Spleen (tissue), 13 donors: ENCODE results near the gene DLX5. TPM values are rescaled to one million over a fixed set of nuclear protein-coding genes. Genes with fewer than 3 reads are reported as not detected.
"Not testable (repeated sequence)": the region's sequence is repeated elsewhere in the genome, so short reads cannot be mapped to it uniquely, and the experiment has no call there.

Source experiments
- DNase-seq: peaks from one replicate; pipeline ENCODE4 v3.0.0-alpha.2; 2020
- H3K27ac ChIP-seq, 8 donors: fragments of 200-600 bp; sonication (generic) in 7 of 8; 1 replicate in 4 of 8; 2 replicates in 4 of 8; pipeline versions ENCODE4 v1.5.0 to v1.8.0; 2016 to 2021; ENCODE audit warnings: inconsistent platforms in 4 of 8, mild to moderate bottlenecking in 4 of 8, moderate library complexity in 1 of 8
- H3K27me3 ChIP-seq, 7 donors: fragments of 200-600 bp; sonication (generic) in 6 of 7; replicated peaks in 1 of 7; 1 replicate in 4 of 7; 2 replicates in 3 of 7; pipeline versions ENCODE4 v1.5.0 to v1.8.0; 2016 to 2021; ENCODE audit warnings: inconsistent platforms in 3 of 7, mild to moderate bottlenecking in 1 of 7
- H3K36me3 ChIP-seq, 6 donors: fragments of 200-600 bp; sonication (generic) in 5 of 6; 1 replicate in 4 of 6; 2 replicates in 2 of 6; pipeline versions ENCODE4 v1.5.0 to v1.8.0; 2016 to 2021; ENCODE audit warnings: inconsistent platforms in 2 of 6
- H3K4me1 ChIP-seq, 6 donors: fragments of 200-600 bp; sonication (generic) in 5 of 6; 1 replicate in 3 of 6; 2 replicates in 3 of 6; pipeline versions ENCODE4 v1.5.0 to v1.8.0; 2016 to 2021; ENCODE audit warnings: inconsistent platforms in 3 of 6
- H3K4me3 ChIP-seq, 8 donors: fragments of 200-600 bp; sonication (generic) in 7 of 8; 1 replicate in 4 of 8; 2 replicates in 4 of 8; pipeline versions ENCODE4 v1.5.0 to v1.8.0; 2016 to 2021; ENCODE audit warnings: inconsistent platforms in 4 of 8, mild to moderate bottlenecking in 4 of 8, moderate library complexity in 2 of 8
- H3K9me3 ChIP-seq, 8 donors: fragments of 200-600 bp; sonication (generic) in 7 of 8; 1 replicate in 4 of 8; 2 replicates in 4 of 8; pipeline versions ENCODE4 v1.5.0 to v1.8.0; 2016 to 2021; ENCODE audit warnings: inconsistent platforms in 4 of 8
- CTCF ChIP-seq, 11 experiments: fragments of 200-600 bp in 7 of 11; fragments of 450-650 bp in 4 of 11; sonication (generic) in 4 of 11; IDR thresholded peaks in 8 of 11; conservative IDR thresholded peaks in 3 of 11; 1 replicate in 7 of 11; 2 replicates in 4 of 11; pipeline versions ENCODE4 v1.4.0 to v1.8.0; 2016 to 2021; ENCODE audit warnings: antibody characterized with exemption in 11 of 11, inconsistent platforms in 4 of 11, mild to moderate bottlenecking in 1 of 11
- POLR2A ChIP-seq, 3 donors: fragments of 450-650 bp; IDR thresholded peaks; one replicate each; pipeline ENCODE4 v1.5.1; 2017; ENCODE audit warnings: antibody characterized with exemption in 3 of 3, mild to moderate bottlenecking in 1 of 3
- POLR2AphosphoS5 ChIP-seq, 3 donors: sonication (generic); formaldehyde crosslinking; IDR thresholded peaks; one replicate each; pipeline ENCODE4 v1.5.1; 2017; ENCODE audit warnings: antibody characterized with exemption in 3 of 3
- WGBS, 5 donors: extraction: QIAGEN DNeasy Blood & Tissue Kit in 3 of 5; methylation state at CpG; one replicate each; pipeline versions ENCODE4 v1.1.5 to v1.1.7; 2013 to 2018; 5-methylcytosine and 5-hydroxymethylcytosine counted together
- intact Hi-C: fragments of 100-400 bp; cut with DNase I; formaldehyde crosslinking; loops from one replicate; pipeline ENCODE4 v1.15.0; 2023; ENCODE audit warnings: low total_unique reads
- long read RNA-seq, 2 donors: transcript quantifications; one replicate each; lab custom pipeline, GENCODE V29; 2026
- polyA plus RNA-seq, 3 donors: library from polyadenylated mRNA; stranded (reverse); fragments of 200-250 nt; gene quantifications; one replicate each; pipeline ENCODE4 v1.2.1, GENCODE V29; 2013
- total RNA-seq, 7 donors: library from RNA; depleted of rRNA in 3 of 7; stranded (reverse); fragments of >200 nt in 3 of 7; fragmentation: NEBNext Ultra II Directional in 4 of 7; extraction: Animal tissue kit (Norgen Biotek cat#: 25700) in 4 of 7; gene quantifications; one replicate each; pipeline versions ENCODE4 v1.1.0 to v1.2.1, GENCODE V29; 2016 to 2021
- donor health status: healthy with polysubstance abuse.
- donor health status: DM: no; HTN: no; CAD: no; lungs with moderate emphysema.
- donor health status: DM: no; HTN: no; CAD: no.
- donor health status: Bipolar disorder and iron deficiency.
- donor health status: healthy.
- donor health status: DM: no; HTN: no; CAD: no.
- donor health status: DM: yes; HTN: yes; CAD: no.

Gene DLX5
- total RNA-seq (under 1 TPM in 1 of 7 donors, not detected in 6; 0.36 TPM), polyA plus RNA-seq (under 1 TPM in 1 of 3 donors, not detected in 2; 0.14 TPM)
- long read RNA-seq, donor 1, result 0 reads
- long read RNA-seq, donor 2, result 0 reads

- no peak for DNase-seq
- peaks cover 7 to 99% (median 79%) of the 10 kb centered on the region in 7 donors for H3K27me3 ChIP-seq
- intact Hi-C loops, result loop anchor here (5.0 kb wide), 1 partner anchor 952 kb away; no protein-coding TSS in a partner anchor
These were observed at the start of gene DLX5 for GRCh38 chr7:97024209-97025129. Gene DLX5, minus strand, starts transcription at chr7:97024831. Its CDS starts 208 bp downstream, at chr7:97024623.

GRCh38 chr7:97072025-97072424, 47.4 kb upstream of the DLX5 start:
- H3K4me1 ChIP-seq, H3K9me3 ChIP-seq, H3K36me3 ChIP-seq, H3K4me3 ChIP-seq, DNase-seq, H3K27me3 ChIP-seq, H3K27ac ChIP-seq, intact Hi-C loops: not testable (repeated sequence)
- 52 to 62% (median 58%) methylated on average over 2 of the region's 2 CpGs for WGBS, 5 donors

More at GRCh38 chr7:97024209-97025129, at the start of gene DLX5:
- Histone ChIP-seq H3K36me3 (no peaks in the 10 kb centered on the region), H3K4me3 (peak within 1 kb of the TSS in 6 of 8 donors; percentile 11 to 54 (median 17)), H3K27ac (no peak within 1 kb of the TSS), H3K9me3 (no peaks in the 10 kb centered on the region), H3K4me1 (peaks cover 15 to 70% (median 38%) of the 10 kb centered on the region in 6 donors)
- WGBS, 5 donors, result 3 to 15% (median 4%) methylated on average over 50 to 60 of the region's 60 CpGs
- TF ChIP-seq POLR2A (IDR thresholded peaks at IDR 0.05), result no peak
- TF ChIP-seq POLR2AphosphoS5 (IDR thresholded peaks at IDR 0.05), result peak in 2 of 3 donors; percentile 14 to 30

GRCh38 chr7:97064972-97065587, 40.4 kb upstream of the DLX5 start:
- Histone ChIP-seq H3K4me3 (no peak overlapping the region), H3K27ac (no peak overlapping the region), H3K4me1 (no peaks in the 10 kb centered on the region), H3K36me3 (no peaks in the 10 kb centered on the region), H3K9me3 (peaks cover 0 to 6% (median 2%) of the 10 kb centered on the region in 8 donors), H3K27me3 (no peaks in the 10 kb centered on the region)
- no peak for TF ChIP-seq POLR2AphosphoS5 (IDR thresholded peaks at IDR 0.05)
- TF ChIP-seq POLR2A (IDR thresholded peaks at IDR 0.05), result no peak
- TF ChIP-seq CTCF (IDR thresholded peaks at IDR 0.05 in 8 of 11, conservative IDR thresholded peaks at IDR 0.05 in 3 of 11), result peak; percentile 13 to 72 (median 49)
- no peak for DNase-seq
- 40 to 59% (median 49%) methylated on average over 5 of the region's 5 CpGs for WGBS, 5 donors
- intact Hi-C loops, result loop anchor here (10.0 kb wide), 1 partner anchor 1150 kb away; no protein-coding TSS in a partner anchor

GRCh38 chr7:97064020-97064419, 39.4 kb upstream of the DLX5 start:
- intact Hi-C loops, result loop anchor here (10.0 kb wide), 1 partner anchor 1149 kb away; no protein-coding TSS in a partner anchor
- TF ChIP-seq POLR2A (IDR thresholded peaks at IDR 0.05) (no peak), CTCF (IDR thresholded peaks at IDR 0.05 in 8 of 11, conservative IDR thresholded peaks at IDR 0.05 in 3 of 11) (no peak), POLR2AphosphoS5 (IDR thresholded peaks at IDR 0.05) (no peak)

More at GRCh38 chr7:97064020-97064419, 39.4 kb upstream of the DLX5 start:
- Histone ChIP-seq H3K9me3 (peaks cover 0 to 16% (median 13%) of the 10 kb centered on the region in 8 donors), H3K27ac (no peak overlapping the region), H3K4me3 (no peak overlapping the region), H3K36me3 (no peaks in the 10 kb centered on the region), H3K27me3 (no peaks in the 10 kb centered on the region), H3K4me1 (no peaks in the 10 kb centered on the region)
- WGBS, 5 donors, result 65 to 80% (median 66%) methylated on average over 3 of the region's 3 CpGs
- DNase-seq, result no peak
